GM18519 (cell line): ENCODE data around the gene NBPF1.
"Not testable (repeated sequence)": the region's sequence is repeated elsewhere in the genome, so short reads cannot be mapped to it uniquely, and the experiment has no call there.

ENCODE experiments used
- ATAC-seq: cut with Tn5 transposase; IDR thresholded peaks from one replicate; pipeline ENCODE4 v1.9.1; 2021; ENCODE audit warnings: mild to moderate bottlenecking, moderate library complexity; ENCODE audit not compliant: unreplicated experiment, low FRiP score

Gene NBPF1

DNA sequence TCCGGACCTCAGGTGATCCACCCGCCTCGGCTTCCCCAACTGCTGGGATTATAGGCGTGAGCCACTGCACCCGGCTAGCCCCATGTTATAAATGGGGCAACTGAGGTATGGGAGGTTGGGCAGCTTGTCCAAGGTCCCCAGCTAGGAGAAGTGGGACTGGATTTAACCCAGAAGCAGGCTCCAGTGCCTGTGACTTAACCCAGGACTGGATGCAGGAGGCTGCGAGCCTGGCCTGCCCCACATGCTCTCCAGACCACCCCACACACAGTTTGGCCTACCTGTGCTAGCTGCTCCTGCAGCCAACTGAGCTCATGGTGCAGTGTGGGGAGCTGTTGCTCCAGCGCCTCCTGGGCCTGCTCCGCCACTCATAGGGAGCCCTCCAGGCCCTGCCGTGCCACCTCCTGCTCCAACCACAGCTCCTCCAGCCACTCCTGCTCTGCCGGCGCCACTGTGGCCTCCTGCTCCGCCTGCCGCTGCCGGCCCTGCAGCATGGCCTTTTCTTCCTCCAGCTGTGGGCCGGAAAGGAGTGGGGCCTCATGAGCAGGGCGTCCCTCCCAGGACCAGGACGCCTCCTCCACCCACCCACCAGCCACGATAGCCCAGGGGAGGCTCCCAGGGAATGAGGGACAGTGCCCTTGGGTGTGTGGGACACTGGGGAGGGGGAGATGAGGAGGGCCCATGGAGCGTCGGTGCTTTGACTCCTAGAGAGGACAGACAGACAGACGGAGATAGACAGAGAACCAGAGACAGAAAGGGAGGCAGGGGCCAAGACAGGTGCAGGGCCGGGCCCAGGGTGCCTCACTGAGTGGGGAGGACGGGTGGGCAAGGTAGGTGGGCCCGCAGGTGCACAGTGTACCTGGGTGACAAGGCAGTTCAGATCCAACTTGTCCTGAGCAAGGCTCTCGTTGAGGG lies 12.4 kb upstream of the NBPF1 start:
- ATAC-seq = no peak

DNA sequence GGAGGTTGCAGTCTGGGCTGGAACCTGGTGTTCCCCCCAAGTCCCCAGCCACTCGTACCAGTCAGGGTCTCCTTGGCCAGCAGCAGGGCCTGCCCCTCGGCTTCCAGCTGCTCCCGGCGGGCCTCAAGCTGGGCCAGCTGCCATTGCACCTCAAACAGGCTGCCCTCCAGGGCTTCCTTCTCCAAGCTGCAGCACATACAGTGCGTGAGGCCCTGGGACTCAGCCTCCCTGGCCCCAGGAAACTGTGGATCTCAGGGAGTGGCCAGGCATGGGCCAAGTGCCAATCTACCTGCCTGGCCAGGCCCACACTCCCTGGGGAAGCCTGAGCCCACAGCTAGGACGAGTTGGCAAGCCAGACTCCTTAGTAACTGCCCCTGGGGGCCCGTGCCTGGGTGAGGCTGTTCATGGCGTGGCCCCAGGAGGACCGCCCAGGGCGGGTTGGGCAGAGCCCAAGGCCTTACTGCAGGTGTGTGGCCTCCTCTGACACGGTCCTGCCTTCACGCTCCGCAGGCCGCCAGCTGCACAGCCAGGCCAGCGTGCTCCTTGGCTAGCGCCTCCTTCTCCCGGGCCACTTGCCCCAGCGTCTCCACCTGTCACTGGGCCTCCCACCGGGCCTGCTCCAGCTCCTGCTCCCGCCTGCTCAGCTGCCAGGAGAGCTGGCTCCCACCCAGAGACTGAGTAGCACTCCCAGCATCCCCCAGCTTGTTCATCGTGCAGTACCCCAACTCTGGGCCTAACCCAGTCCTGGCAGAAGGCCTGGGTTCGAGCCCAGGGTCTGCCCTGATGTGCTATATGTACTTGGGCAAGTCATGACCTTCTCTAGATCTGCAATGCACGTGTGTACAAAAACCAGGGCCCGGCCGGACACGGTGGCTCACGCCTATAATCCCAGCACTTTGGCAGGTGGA lies 10.7 kb upstream of the NBPF1 start:
- not testable (repeated sequence) for ATAC-seq

- ATAC-seq = not testable (repeated sequence)
These were observed 10.0 kb upstream of the NBPF1 start for GRCh38 chr1:16623337-16623736.

DNA sequence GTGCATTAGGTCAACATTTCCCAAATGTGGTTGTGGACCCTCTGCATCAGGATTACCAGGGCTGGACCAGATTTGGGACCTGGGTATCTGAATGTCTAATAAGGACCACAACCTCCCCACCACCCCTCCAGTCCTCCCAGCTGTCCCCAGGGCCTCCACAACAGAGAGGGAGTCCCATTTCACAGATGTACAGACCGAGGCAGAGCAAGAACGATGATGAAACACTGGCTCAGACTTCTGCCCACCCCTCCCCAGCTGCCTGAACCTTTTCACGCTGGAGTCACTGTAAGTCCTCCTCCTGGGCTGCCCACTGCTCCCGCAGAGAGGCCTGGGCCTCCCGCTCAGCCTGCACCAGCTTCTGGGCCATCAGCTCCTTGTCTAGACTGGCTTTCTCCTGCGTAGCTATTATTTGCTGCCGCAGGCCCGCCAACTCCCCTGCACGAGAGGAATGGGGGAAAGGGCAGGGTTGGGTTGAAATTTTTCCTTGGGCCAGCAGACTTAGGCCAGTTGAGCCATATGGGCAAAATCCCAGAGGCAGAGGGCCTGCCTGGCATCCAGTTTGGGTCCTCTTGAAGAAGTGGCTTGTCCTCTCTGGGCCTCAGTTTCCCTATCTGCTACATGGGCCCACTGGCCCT lies 8.4 kb upstream of the NBPF1 start:
- ATAC-seq = not testable (repeated sequence)

GRCh38 chr1:16621300-16621658 lies 7.9 kb upstream of the NBPF1 start:
- no peak for ATAC-seq

GRCh38 chr1:16619803-16620501 lies 6.6 kb upstream of the NBPF1 start:
- ATAC-seq = not testable (repeated sequence)

GRCh38 chr1:16618719-16619118 lies 5.4 kb upstream of the NBPF1 start:
- ATAC-seq = no peak

- no peak for ATAC-seq
These were observed 4.6 kb upstream of the NBPF1 start for GRCh38 chr1:16617778-16618580.

GRCh38 chr1:16617114-16617631 lies 3.8 kb upstream of the NBPF1 start:
- no peak for ATAC-seq

- ATAC-seq = no peak
These were observed 2.2 kb upstream of the NBPF1 start for GRCh38 chr1:16615253-16616252.

DNA sequence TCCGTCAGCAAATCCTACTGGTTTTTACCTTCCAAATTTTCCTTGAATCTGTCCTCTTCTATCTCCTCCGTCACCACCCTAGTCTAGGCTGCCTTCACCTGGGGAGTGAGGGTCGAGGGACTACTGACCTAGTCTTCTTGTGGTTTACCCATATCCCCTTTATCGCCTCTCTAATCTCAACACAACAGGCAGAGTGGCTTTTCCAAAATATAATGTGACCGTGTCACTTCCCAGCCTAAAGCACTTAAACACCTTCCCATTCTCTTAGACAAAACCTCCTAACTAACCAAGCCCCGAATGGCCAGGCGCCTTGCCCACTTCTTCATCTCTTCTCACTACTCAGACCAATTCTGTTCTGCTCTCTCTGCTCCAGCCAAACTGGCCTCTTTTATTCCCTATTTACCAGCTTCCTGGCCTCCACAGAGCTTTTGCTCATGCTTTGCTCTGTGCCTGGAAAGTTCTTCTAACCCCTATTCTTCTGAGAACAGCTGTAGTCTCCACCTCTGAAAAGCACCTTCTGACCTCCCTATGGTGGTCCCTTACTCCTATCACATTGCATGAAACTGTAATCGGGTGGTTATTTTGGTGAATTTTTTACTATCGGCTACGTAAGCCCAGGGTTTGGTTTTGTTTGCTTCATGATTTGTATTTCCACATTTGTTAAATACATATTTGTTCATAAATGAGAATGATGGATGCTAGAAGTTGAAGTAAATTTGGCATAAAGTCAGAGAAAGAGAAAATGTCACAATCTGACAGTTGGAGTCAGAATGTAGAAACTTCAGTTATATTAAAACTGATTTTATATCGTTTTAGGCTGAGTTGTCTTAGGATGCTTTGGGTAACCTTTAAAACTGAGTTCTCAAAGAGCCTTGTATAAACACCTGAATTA lies 1.2 kb upstream of the NBPF1 start:
- no peak for ATAC-seq

DNA sequence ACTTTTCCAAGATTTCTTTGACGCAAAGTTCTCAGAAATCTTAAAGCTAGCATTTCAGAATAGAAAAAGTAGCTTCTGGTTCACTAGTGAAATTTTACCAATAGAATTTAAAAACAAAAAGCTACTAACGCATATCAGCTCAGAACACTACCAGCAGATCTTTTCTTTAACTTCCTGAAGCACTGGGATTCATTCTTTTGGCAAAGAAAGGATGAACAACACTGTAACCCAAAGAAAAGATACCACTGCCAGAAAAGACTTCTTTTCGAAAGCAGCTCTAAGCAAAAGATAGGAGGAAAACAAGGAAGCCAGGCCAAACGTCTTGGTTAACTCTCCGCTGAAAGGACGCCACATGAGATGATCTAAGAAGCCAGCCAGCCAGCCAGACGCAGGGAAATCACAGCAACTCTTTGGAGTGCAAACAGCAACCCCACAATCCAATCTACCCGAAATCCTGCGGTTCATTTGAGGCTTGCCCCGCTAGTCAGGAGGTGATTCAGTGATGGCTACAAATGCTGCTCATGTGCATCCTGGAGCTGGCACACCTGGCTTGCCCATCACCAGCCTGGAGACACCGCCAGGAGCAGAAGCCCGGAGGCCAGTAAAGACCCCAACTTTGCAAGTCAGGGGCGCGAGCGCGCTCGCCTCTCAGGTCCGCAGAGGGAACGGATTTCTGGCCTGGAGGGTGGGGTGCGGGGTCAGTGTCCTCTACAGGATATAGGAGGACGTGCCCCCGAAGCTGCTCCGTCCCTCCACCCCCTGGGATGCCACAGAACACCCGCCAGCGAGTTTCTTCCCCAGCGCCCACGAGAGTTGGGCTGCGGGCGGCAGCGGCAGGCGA lies 812 bp downstream of the NBPF1 start:
- no peak for ATAC-seq

- ATAC-seq = not testable (repeated sequence)
These were observed 1.4 kb downstream of the NBPF1 start for GRCh38 chr1:16611981-16612331.

GRCh38 chr1:16611164-16611563 lies 2.2 kb downstream of the NBPF1 start:
- not testable (repeated sequence) for ATAC-seq

- ATAC-seq = not testable (repeated sequence)
These were observed 2.8 kb downstream of the NBPF1 start for GRCh38 chr1:16610553-16610952.

- ATAC-seq = not testable (repeated sequence)
These were observed 3.6 kb downstream of the NBPF1 start for GRCh38 chr1:16609761-16610160.
